ENCODE measurements around the gene FIG4. TPM values are rescaled to one million over a fixed set of nuclear protein-coding genes. Genes with fewer than 3 reads are reported as not detected.

FIG4 gene
- total RNA-seq, 1 experiment from 2014 or later: 15.7 TPM

DNA sequence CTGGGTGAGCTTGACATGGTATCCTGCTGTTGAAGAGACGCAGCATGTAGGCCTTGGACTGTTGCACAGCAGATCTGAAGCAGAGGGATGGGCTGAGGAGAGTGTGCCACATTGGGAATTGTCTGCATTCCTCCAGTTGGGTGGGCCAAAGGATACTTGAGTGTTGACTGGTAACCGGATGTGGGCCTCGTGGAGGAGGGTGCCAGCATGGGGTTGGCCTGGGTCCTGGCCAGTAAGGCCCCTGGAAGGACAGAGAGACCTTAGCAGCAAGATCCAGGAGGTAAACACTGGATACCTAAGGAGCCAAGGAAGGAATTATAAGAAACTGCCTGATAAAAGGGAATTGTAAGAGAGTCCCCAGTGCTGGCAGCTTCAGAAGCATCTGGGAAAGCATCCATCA lies 76.9 kb downstream of the FIG4 start:
- Histone ChIP-seq H3K4me1 (ENCODE audit: control insufficient read depth in 1 of 2, insufficient read depth in 2 of 2, low read length in 2 of 2) (no peaks in the 10 kb centered on the region), H2AFZ (ENCODE audit: low read depth, low read length, poor library complexity, severe bottlenecking) (no peak overlapping the region), H4K20me1 (ENCODE audit: insufficient read depth) (no peaks in the 10 kb centered on the region), H3K27ac (ENCODE audit: low read depth, low read length) (no peak overlapping the region), H3K9me2 (ENCODE audit: insufficient read depth) (no peaks in the 10 kb centered on the region), H3K4me2 (ENCODE audit: low read length) (no peak overlapping the region), H3K27me3 (ENCODE audit: insufficient read depth, low read length) (no peaks in the 10 kb centered on the region), H3K9ac (ENCODE audit: low read length) (no peak overlapping the region), H3K79me2 (ENCODE audit: insufficient read depth, low read length) (no peaks in the 10 kb centered on the region), H3K36me3 (ENCODE audit: control insufficient read depth in 1 of 2, insufficient read depth in 2 of 2, low read length in 2 of 2) (no peaks in the 10 kb centered on the region), H3K9me3 (ENCODE audit: control insufficient read depth in 1 of 2, insufficient read depth in 1 of 2, low read depth in 1 of 2, low read length in 2 of 2) (no peaks in the 10 kb centered on the region), H3K4me3 (replicated peaks in 1 of 2; ENCODE audit: low read depth in 1 of 2, low read length in 2 of 2) (no peak overlapping the region)
- ChIA-PET CTCF (no interaction called here), RAD21 (ENCODE audit: low non-redundant PET in 1 of 2, low total read pairs in 2 of 2, uncharacterized antibody in 2 of 2, unreplicated experiment in 2 of 2) (no interaction called here), POLR2A (no interaction called here)
- DNase-seq (ENCODE audit: low read depth, low spot score): no peak
- TF ChIP-seq CBX3 (IDR thresholded peaks at IDR 0.05; ENCODE audit: low read depth): no peak
- TF ChIP-seq, protein P1, sequence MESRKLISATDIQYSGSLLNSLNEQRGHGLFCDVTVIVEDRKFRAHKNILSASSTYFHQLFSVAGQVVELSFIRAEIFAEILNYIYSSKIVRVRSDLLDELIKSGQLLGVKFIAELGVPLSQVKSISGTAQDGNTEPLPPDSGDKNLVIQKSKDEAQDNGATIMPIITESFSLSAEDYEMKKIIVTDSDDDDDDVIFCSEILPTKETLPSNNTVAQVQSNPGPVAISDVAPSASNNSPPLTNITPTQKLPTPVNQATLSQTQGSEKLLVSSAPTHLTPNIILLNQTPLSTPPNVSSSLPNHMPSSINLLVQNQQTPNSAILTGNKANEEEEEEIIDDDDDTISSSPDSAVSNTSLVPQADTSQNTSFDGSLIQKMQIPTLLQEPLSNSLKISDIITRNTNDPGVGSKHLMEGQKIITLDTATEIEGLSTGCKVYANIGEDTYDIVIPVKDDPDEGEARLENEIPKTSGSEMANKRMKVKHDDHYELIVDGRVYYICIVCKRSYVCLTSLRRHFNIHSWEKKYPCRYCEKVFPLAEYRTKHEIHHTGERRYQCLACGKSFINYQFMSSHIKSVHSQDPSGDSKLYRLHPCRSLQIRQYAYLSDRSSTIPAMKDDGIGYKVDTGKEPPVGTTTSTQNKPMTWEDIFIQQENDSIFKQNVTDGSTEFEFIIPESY (IDR thresholded peaks at IDR 0.05; ENCODE audit: extremely low read depth, insufficient replicate concordance, low read length): no peak
- TF ChIP-seq, protein P2, sequence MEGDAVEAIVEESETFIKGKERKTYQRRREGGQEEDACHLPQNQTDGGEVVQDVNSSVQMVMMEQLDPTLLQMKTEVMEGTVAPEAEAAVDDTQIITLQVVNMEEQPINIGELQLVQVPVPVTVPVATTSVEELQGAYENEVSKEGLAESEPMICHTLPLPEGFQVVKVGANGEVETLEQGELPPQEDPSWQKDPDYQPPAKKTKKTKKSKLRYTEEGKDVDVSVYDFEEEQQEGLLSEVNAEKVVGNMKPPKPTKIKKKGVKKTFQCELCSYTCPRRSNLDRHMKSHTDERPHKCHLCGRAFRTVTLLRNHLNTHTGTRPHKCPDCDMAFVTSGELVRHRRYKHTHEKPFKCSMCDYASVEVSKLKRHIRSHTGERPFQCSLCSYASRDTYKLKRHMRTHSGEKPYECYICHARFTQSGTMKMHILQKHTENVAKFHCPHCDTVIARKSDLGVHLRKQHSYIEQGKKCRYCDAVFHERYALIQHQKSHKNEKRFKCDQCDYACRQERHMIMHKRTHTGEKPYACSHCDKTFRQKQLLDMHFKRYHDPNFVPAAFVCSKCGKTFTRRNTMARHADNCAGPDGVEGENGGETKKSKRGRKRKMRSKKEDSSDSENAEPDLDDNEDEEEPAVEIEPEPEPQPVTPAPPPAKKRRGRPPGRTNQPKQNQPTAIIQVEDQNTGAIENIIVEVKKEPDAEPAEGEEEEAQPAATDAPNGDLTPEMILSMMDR (IDR thresholded peaks at IDR 0.05 in 2 of 3, conservative IDR thresholded peaks at IDR 0.05 in 1 of 3; ENCODE audit: borderline replicate concordance in 1 of 3, insufficient read depth in 1 of 3, low read depth in 2 of 3, low read length in 2 of 3): no peak
- no peak for TF ChIP-seq SIN3A (IDR thresholded peaks at IDR 0.05; ENCODE audit: low read depth)
- TF ChIP-seq YY1 (IDR thresholded peaks at IDR 0.05; ENCODE audit: extremely low read depth, insufficient replicate concordance, low read depth, low read length): no peak
- TF ChIP-seq ZFX (IDR thresholded peaks at IDR 0.05): no peak
- no peak for ATAC-seq
- intact Hi-C loops (cut with micrococcal nuclease): no loop called here
- no TSS peak for BruUV-seq (replicated peaks)

Data from HCT116 (cell line).